Osteocyte (in vitro differentiated cells): ENCODE measurements around the gene UBAC2. TPM values are rescaled to one million over a fixed set of nuclear protein-coding genes. Genes with fewer than 3 reads are reported as not detected.

Experiments
- DNase-seq: peaks from one replicate; pipeline ENCODE4 v3.0.0; 2021; ENCODE audit warnings: mixed read lengths; ENCODE audit not compliant: unreplicated experiment; ENCODE audit errors: extremely low spot score
- H3K27ac Mint-ChIP-seq: one replicate; pipeline ENCODE4 v1.8.0; 2021; ENCODE audit warnings: mild to moderate bottlenecking, mixed read lengths; ENCODE audit not compliant: unreplicated experiment
- H3K27me3 Mint-ChIP-seq: one replicate; pipeline ENCODE4 v1.8.0; 2021; ENCODE audit warnings: mixed read lengths; ENCODE audit not compliant: unreplicated experiment
- H3K36me3 Mint-ChIP-seq: one replicate; pipeline ENCODE4 v1.8.0; 2021; ENCODE audit warnings: mixed read lengths; ENCODE audit not compliant: unreplicated experiment
- H3K4me1 Mint-ChIP-seq: one replicate; pipeline ENCODE4 v1.8.0; 2021; ENCODE audit warnings: mixed read lengths; ENCODE audit not compliant: unreplicated experiment
- H3K4me3 Mint-ChIP-seq: one replicate; pipeline ENCODE4 v1.8.0; 2021; ENCODE audit warnings: mild to moderate bottlenecking, moderate library complexity, mixed read lengths; ENCODE audit not compliant: unreplicated experiment
- H3K9me3 Mint-ChIP-seq: one replicate; pipeline ENCODE4 v1.8.0; 2021; ENCODE audit warnings: mixed read lengths; ENCODE audit not compliant: unreplicated experiment
- total RNA-seq: library from RNA; stranded (reverse); gene quantifications from 2 replicates; pipeline ENCODE4 v1.2.1, GENCODE V29; 2021
- TF ChIP-seq, protein P1 (sequence below): fragments of 200-600 bp; sonication (generic); IDR thresholded peaks from 2 replicates; pipeline ENCODE4 v1.5.0; 2021; ENCODE audit warnings: antibody characterized with exemption, mild to moderate bottlenecking, moderate library complexity

Gene UBAC2
- total RNA-seq, 1 donor from 2014 or later = 64.0 TPM

GRCh38 chr13:99320693-99321481 lies 120.2 kb downstream of the UBAC2 start:
- TF ChIP-seq, protein P1, sequence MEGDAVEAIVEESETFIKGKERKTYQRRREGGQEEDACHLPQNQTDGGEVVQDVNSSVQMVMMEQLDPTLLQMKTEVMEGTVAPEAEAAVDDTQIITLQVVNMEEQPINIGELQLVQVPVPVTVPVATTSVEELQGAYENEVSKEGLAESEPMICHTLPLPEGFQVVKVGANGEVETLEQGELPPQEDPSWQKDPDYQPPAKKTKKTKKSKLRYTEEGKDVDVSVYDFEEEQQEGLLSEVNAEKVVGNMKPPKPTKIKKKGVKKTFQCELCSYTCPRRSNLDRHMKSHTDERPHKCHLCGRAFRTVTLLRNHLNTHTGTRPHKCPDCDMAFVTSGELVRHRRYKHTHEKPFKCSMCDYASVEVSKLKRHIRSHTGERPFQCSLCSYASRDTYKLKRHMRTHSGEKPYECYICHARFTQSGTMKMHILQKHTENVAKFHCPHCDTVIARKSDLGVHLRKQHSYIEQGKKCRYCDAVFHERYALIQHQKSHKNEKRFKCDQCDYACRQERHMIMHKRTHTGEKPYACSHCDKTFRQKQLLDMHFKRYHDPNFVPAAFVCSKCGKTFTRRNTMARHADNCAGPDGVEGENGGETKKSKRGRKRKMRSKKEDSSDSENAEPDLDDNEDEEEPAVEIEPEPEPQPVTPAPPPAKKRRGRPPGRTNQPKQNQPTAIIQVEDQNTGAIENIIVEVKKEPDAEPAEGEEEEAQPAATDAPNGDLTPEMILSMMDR = no peak
- DNase-seq = no peak
- H3K36me3 Mint-ChIP-seq = peaks cover 19% of the 10 kb centered on the region
- H3K4me1 Mint-ChIP-seq = peaks cover 27% of the 10 kb centered on the region
- no peaks in the 10 kb centered on the region for H3K27me3 Mint-ChIP-seq
- no peaks in the 10 kb centered on the region for H3K9me3 Mint-ChIP-seq
- H3K27ac Mint-ChIP-seq = peak overlapping the region; percentile 70
- no peak overlapping the region for H3K4me3 Mint-ChIP-seq

- TF ChIP-seq, protein P1 = no peak
- Mint-ChIP-seq H3K4me3 (no peak overlapping the region), H3K27ac (peak overlapping the region; percentile 70), H3K27me3 (no peaks in the 10 kb centered on the region), H3K9me3 (no peaks in the 10 kb centered on the region), H3K36me3 (peaks cover 19% of the 10 kb centered on the region), H3K4me1 (peaks cover 24% of the 10 kb centered on the region)
- DNase-seq = no peak
These were observed 121.1 kb downstream of the UBAC2 start for GRCh38 chr13:99321709-99322108.

DNA sequence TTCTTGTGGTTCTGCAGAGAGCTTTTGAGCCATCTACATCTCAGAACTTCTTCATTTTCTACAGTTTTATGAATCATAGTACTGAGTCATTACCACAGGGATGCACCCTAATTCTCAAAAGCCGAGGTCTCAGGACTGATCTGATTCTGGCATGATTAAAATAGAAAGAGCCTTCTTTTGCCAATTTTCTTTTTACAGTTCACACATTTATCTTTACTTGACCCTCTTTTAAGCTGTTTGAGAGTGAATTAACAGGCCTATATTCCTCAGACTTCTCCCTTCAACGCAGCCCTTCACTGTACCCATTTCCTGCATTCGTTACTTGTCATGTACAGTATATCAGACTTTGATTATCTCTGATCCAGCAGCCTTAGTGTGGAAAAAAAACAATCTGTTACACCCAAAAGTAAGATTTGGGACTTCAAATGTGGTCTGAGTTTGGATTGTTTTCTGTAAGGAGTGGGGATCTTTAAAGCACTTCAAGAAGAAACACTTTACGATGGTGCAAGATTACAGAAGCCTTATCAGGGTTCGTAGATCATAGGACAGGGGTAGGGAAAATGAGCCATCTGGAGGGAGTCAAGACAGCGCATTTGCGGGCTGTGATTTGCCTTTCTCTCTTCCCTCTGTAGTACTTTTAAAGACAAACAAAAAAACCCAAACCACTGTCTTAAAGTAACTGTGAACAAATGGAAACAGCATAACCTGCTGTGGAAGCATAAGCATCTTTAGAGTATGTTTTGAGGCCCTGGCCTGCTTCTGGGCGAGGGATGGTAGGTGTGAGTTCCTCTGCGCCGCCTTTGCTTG lies 121.8 kb downstream of the UBAC2 start:
- H3K9me3 Mint-ChIP-seq = no peaks in the 10 kb centered on the region
- H3K27ac Mint-ChIP-seq = peak overlapping the region; percentile 70
- no peaks in the 10 kb centered on the region for H3K27me3 Mint-ChIP-seq
- H3K4me3 Mint-ChIP-seq = no peak overlapping the region
- peaks cover 20% of the 10 kb centered on the region for H3K4me1 Mint-ChIP-seq
- TF ChIP-seq, protein P1 = no peak
- peaks cover 13% of the 10 kb centered on the region for H3K36me3 Mint-ChIP-seq
- no peak for DNase-seq

DNA sequence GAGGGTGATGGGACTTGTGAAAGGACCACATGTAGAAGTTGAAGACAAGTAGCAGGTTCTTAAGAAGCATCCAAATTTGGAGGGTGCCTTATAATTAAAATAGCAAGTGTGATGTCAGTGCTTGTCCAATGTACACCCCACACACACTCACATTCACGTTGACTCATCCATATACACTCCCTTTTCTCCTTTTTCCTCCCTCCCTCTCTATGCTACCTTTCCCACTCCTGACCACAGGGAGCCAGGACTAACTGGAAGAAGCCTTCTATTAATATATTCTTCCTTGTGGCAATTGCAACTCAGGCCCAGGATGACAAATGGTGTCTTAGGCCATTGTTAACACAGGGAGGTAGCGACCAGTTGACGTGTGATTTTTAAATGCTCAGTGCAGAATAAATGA lies 122.8 kb downstream of the UBAC2 start:
- no peak overlapping the region for H3K27ac Mint-ChIP-seq
- H3K36me3 Mint-ChIP-seq = peaks cover 13% of the 10 kb centered on the region
- no peaks in the 10 kb centered on the region for H3K27me3 Mint-ChIP-seq
- TF ChIP-seq, protein P1 = no peak
- H3K4me3 Mint-ChIP-seq = no peak overlapping the region
- peaks cover 20% of the 10 kb centered on the region for H3K4me1 Mint-ChIP-seq
- DNase-seq = no peak
- H3K9me3 Mint-ChIP-seq = no peaks in the 10 kb centered on the region

DNA sequence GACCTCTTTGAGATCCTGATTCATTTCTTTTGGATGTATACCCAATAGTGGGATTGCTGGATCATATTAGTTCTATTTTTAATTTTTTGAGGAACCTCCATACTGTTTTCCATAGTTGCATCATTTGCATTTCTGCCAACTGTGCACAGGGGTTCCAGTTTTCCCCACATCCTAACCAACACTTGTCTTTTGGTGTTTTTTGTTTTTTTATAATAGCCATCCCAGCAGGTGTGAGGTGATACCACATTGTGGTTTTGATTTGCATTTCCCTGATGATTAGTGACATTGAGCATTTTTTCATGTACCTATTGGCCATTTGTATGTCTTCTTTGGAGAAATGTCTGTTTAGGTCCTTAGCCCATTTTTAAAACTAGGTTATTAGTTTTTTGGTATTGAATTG lies 125.4 kb downstream of the UBAC2 start:
- H3K9me3 Mint-ChIP-seq = no peaks in the 10 kb centered on the region
- H3K36me3 Mint-ChIP-seq = peaks cover 16% of the 10 kb centered on the region
- no peak overlapping the region for H3K27ac Mint-ChIP-seq
- DNase-seq = no peak
- H3K27me3 Mint-ChIP-seq = no peaks in the 10 kb centered on the region
- H3K4me3 Mint-ChIP-seq = no peak overlapping the region
- H3K4me1 Mint-ChIP-seq = peaks cover 17% of the 10 kb centered on the region
- TF ChIP-seq, protein P1 = no peak
